GM20431 (cell line): ENCODE results near the gene ROBO2.

Experiments used
- in situ Hi-C: fragments of 300-500 bp; cut with MseI, MboI; formaldehyde crosslinking; loops from one replicate; pipeline ENCODE4 v1.15.0; 2020; ENCODE audit warnings: low sequenced_read_pairs; ENCODE audit not compliant: unreplicated experiment

Gene ROBO2

GRCh38 chr3:77313843-77314242 is 273.9 kb downstream of the ROBO2 start:
- in situ Hi-C loops = no loop called here

DNA sequence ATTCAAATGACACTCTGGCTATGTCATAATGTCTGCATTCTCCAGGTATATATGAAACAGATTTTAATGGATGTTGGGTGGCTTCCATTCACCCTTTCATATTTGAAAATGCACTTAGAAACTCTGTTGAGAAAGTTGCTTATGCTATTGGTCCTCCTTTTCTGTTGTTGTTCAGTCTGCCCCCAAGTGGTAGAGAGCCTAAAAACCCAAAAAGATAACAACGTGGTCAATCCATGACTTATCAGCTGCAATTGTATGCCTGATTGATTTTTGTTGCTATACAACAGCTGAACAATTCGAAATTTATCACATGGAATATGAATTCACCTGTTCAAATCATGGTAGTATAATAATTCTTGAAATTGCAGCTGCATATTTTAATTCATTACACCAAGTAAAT is 279.8 kb downstream of the ROBO2 start:
- in situ Hi-C loops = no loop called here

DNA sequence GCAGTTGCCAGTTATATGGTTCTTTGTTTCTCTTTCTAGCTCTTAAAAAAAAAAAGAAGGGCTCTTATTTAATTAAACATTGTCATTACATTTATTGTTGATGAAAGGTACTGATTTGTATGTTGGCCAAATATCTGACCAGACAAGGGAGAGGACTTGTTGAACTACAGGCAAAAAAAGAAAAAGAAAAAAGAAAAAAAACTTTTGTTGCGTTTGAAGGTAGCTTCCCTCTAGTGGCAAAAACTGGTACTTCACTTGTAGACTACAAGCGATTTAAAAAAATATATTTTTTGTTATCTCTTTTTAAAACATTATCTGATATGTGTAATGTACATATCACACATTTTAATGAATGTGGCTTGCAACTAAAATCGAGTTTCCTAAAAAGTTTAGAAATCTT is 280.6 kb downstream of the ROBO2 start:
- in situ Hi-C loops = no loop called here

DNA sequence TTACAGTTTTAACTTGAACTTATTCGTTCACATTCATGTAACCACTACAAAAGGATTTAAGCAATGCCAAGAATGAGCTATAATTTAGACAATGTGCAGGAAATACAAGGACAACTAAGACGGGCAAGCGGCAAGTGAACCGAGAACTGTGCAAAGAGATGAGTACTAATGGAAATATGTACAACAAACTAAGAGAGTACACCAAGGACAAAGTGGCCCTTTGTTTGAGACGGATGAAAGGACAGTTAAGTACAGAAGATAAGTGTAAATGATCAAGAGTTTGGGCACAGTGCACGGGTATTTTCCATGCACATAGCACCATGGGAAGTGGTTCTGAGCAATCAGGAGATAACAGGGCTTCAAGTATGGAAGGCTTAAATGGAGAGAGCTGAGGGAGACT is 281.7 kb downstream of the ROBO2 start:
- in situ Hi-C loops = no loop called here

GRCh38 chr3:77323626-77324025 is 283.7 kb downstream of the ROBO2 start:
- in situ Hi-C loops = no loop called here

GRCh38 chr3:77324105-77324504 is 284.2 kb downstream of the ROBO2 start:
- in situ Hi-C loops = no loop called here

DNA sequence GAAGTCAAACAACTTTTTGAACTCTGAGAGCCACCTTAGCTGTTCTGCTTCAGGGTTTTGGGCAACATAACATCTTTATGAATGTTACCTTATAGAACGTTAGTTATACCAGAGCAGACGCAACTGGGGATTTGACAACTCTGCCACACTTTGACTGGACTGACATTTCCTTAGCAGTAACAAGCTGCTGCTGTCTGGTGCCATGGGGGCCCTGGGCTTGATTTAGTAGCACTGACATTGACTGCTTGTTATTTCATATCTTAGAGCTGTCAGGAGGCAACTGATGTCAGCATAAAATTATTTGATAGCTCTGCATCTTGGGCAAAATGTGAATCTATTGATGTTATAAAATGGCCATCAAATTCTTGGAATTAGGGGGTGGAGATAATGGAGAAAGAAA is 285.4 kb downstream of the ROBO2 start:
- in situ Hi-C loops = no loop called here

DNA sequence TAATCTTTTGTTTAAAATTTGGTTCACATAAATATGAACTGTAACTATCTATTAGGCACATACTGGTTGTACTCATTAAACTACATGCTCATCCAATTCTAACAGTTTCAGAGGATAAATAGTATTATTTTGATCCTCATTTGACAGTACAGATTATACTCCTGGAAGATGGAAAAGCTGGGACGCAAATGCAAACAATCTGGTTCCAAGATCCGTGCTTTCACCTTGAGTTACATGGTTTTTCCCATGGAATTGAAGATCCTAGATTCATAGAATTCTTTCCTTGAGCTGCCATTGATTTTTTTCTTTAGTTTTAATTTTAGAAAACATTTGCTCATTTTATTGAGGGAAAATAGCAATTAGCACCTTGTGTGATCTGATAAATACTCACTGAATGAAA is 285.8 kb downstream of the ROBO2 start:
- in situ Hi-C loops = no loop called here

GRCh38 chr3:77326586-77326985 is 286.7 kb downstream of the ROBO2 start:
- in situ Hi-C loops = no loop called here

DNA sequence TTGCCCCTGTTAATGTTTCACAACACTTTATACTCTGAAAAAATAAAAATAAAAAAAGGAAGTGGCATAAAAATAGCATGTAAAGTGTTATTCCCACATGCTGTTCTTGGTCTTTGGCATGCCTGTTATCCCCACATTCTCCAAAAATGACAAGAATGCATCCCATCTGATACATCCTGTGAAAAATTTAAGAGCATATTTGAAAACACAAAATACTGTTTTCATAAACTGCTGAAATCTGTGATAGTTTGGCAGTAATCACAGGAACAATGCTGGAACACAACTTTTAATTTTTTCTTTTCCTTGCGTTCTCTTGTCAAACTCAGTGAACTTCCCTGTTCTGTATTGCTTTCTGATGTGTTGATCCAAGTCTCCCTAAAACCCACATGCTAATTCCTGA is 288.8 kb downstream of the ROBO2 start:
- in situ Hi-C loops = no loop called here

- in situ Hi-C loops = no loop called here
These were observed 289.2 kb downstream of the ROBO2 start for GRCh38 chr3:77329116-77329515.

GRCh38 chr3:77338195-77338594 is 298.3 kb downstream of the ROBO2 start:
- in situ Hi-C loops = no loop called here

GRCh38 chr3:77342027-77342426 is 302.1 kb downstream of the ROBO2 start:
- in situ Hi-C loops = no loop called here

- in situ Hi-C loops = no loop called here
These were observed 302.8 kb downstream of the ROBO2 start for GRCh38 chr3:77342688-77343087.

DNA sequence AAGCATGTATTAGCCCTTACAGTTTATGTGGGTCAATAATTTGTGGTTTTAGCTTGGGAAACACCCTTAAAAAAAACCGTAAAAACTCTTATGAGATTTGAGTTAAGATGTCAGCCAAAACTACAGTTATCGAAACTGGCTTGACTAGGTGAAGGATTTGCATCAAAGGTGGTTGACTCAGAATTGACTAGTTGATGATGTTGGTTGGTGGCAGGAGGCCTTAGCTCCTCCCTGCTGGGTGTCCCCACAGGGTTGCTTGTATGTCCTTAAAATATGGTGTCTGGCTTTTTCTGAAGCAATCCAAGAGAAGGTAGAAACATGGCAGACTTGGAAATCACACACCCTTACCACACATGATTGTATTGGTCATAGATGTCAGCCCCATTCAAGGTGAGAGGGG is 305.1 kb downstream of the ROBO2 start:
- in situ Hi-C loops = no loop called here

DNA sequence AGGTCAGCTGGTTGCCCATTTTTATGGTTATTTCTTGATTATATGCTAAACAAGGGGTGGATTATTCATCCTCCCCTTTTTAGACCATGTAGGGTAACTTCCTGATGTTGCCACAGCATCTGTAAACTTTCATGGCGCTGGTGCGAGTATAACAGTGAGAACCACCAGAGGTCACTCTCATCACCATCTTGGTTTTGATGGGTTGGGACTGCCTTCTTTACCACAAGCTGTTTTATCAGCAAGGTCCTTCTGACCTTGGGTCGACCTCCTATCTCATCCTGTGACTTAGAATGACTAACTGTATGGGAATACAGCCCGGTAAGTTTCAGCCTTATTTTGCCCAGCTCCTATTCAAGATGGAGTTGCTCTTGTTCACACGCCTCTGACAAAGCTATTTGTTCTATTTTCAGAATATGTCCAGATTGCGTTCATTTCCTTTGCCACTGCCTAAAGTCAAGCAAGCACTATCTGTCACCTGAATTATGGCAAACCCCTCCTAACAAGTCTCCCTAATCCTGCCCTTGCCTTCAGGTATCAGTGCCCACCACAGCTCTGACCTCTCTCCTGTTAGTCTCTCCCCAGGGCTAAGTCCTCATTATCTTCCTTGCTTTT is 308.5 kb downstream of the ROBO2 start:
- in situ Hi-C loops = no loop called here

DNA sequence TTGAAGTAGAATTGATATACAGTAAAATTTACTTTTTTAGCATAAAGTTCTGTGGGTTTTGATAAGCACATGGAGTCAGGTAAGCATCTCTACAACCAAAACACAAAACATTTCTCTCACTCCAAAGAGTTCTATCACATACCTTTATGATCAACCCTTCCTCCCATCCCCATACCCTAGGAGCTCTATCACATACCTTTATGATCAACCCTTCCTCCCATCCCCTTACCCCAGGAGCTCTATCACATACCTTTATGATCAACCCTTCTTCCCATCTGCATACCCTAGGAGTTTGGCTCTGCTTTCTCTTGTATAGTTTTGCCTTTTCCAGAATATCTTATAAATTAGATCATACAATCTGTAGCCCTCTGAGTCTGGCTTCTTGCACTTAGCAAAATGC is 315.1 kb downstream of the ROBO2 start:
- in situ Hi-C loops = no loop called here

DNA sequence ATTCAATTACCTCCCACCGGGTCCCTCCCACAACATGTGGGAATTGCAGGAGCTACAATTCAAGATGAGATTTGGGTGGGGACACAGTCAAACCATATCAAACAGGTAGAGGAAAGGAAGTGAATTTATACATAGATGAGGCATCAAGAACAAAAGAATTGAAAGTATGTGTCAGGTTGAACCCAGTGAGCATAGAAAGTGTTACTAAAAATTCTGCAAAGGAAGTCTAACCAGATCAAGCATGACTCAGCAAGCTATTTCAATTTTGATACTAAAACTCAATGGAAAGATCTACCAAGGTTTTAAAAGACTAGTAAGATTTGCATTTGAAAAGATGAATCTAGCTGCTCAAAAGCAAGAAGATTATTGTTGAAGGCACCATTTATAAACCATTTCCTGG is 323.0 kb downstream of the ROBO2 start:
- in situ Hi-C loops = no loop called here

- in situ Hi-C loops = no loop called here
These were observed 325.3 kb downstream of the ROBO2 start for GRCh38 chr3:77365152-77365551.

- in situ Hi-C loops = no loop called here
These were observed 330.5 kb downstream of the ROBO2 start for GRCh38 chr3:77370413-77370812.

DNA sequence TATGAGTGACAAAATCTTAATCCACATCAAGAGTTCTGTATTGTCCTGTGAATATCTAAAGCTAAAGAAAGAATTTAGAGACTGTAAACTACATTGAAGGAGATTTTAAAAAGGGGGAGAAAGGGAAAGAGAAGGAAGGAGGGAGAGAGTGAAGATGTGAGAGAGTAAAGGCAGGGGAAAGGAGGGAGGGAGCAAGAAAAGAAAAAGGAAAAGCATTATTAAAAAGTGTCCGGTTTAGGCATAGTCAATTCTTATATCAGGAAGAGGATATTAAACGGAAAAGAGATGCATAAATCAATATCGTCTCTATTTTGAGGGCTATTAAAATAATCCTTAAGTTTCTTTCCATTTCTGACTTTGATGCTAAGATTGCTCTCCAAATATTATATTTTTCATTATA is 332.1 kb downstream of the ROBO2 start:
- in situ Hi-C loops = no loop called here

- in situ Hi-C loops = no loop called here
These were observed 332.9 kb downstream of the ROBO2 start for GRCh38 chr3:77372634-77373346.
